Neural cell (in vitro differentiated cells): ENCODE measurements around the gene FAM43A. TPM values are rescaled to one million over a fixed set of nuclear protein-coding genes. Genes with fewer than 3 reads are reported as not detected.

Source experiments
- H2AFZ ChIP-seq: fragments of 200-600, 300-800 bp; sonication (generic), shearing (Covaris generic); 2 replicates; pipeline ENCODE4 v1.6.0; 2014; ENCODE audit warnings: low read depth, mild to moderate bottlenecking, antibody characterized with exemption, low read length, moderate library complexity
- H3F3A ChIP-seq: fragments of 200-600 bp; shearing (Covaris generic); 2 replicates; pipeline ENCODE4 v1.6.1; 2016; ENCODE audit warnings: mild to moderate bottlenecking, moderate library complexity, mixed read lengths, antibody characterized with exemption, low read length; ENCODE audit not compliant: insufficient read depth, poor library complexity, severe bottlenecking
- H3K27ac ChIP-seq: fragments of 200-600, 300-800 bp; sonication (generic), shearing (Covaris generic); 2 replicates; pipeline ENCODE4 v1.5.1; 2014; ENCODE audit warnings: mild to moderate bottlenecking, low read length, moderate library complexity
- H3K27me3 ChIP-seq: fragments of 300-800, 200-600 bp; sonication (generic), shearing (Covaris generic); 2 replicates; pipeline ENCODE4 v1.6.0; 2014; ENCODE audit warnings: mild to moderate bottlenecking, low read depth, low read length, moderate library complexity; ENCODE audit not compliant: insufficient read depth
- H3K36me3 ChIP-seq: fragments of 300-800, 200-600 bp; sonication (generic), shearing (Covaris generic); 2 replicates; pipeline ENCODE4 v1.5.1; 2014; ENCODE audit warnings: mild to moderate bottlenecking, antibody characterized with exemption, low read length, moderate library complexity; ENCODE audit not compliant: insufficient read depth
- H3K4me2 ChIP-seq: fragments of 300-800, 200-600 bp; sonication (generic), shearing (Covaris generic); 2 replicates; pipeline ENCODE4 v1.6.0; 2014; ENCODE audit warnings: mild to moderate bottlenecking, low read length
- H3K4me3 ChIP-seq: fragments of 300-800, 200-600 bp; sonication (generic), shearing (Covaris generic); 2 replicates; pipeline ENCODE4 v1.5.1; 2014; ENCODE audit warnings: mild to moderate bottlenecking, low read length, moderate library complexity
- H3K79me2 ChIP-seq: fragments of 200-600 bp; shearing (Covaris generic); replicated peaks from 2 replicates; pipeline ENCODE4 v1.6.0; 2014; ENCODE audit warnings: mild to moderate bottlenecking, low read length, moderate library complexity; ENCODE audit not compliant: insufficient read depth
- H3K9ac ChIP-seq: fragments of 300-800, 200-600 bp; sonication (generic), shearing (Covaris generic); 2 replicates; pipeline ENCODE4 v1.6.1; 2016; ENCODE audit warnings: mild to moderate bottlenecking, low read length, mixed read lengths
- H3K9me2 ChIP-seq: fragments of 200-600 bp; shearing (Covaris generic); 2 replicates; pipeline ENCODE4 v1.6.1; 2016; ENCODE audit warnings: mild to moderate bottlenecking, low read length, mixed read lengths; ENCODE audit not compliant: insufficient read depth
- H3K9me3 ChIP-seq: fragments of 200-600, 300-800 bp; sonication (generic), shearing (Covaris generic); 2 replicates; pipeline ENCODE4 v1.6.1; 2016; ENCODE audit warnings: mild to moderate bottlenecking, mixed run types, low read length, moderate library complexity, mixed read lengths
- H4K20me1 ChIP-seq: fragments of 200-600 bp; shearing (Covaris generic); 2 replicates; pipeline ENCODE4 v1.6.1; 2016; ENCODE audit warnings: mild to moderate bottlenecking, mixed run types; ENCODE audit not compliant: insufficient read depth
- EP300 ChIP-seq: fragments of 450-650 bp; conservative IDR thresholded peaks from 2 replicates; pipeline ENCODE4 v1.6.1; 2014; ENCODE audit warnings: antibody characterized with exemption, mild to moderate bottlenecking, moderate library complexity; ENCODE audit not compliant: poor library complexity, severe bottlenecking
- EZH2 ChIP-seq: fragments of 200-600, 300-800 bp; shearing (Covaris generic), sonication (generic); IDR thresholded peaks from 2 replicates; pipeline ENCODE4 v1.6.1; 2014; ENCODE audit warnings: antibody characterized with exemption, low read length, borderline replicate concordance, mild to moderate bottlenecking; ENCODE audit not compliant: insufficient read depth, poor library complexity, severe bottlenecking
- MXI1 ChIP-seq: fragments of 450-650 bp; conservative IDR thresholded peaks from 2 replicates; pipeline ENCODE4 v1.6.1; 2014; ENCODE audit warnings: antibody characterized with exemption, mild to moderate bottlenecking; ENCODE audit not compliant: poor library complexity, severe bottlenecking
- POLR2AphosphoS5 ChIP-seq: IDR thresholded peaks from 2 replicates; pipeline ENCODE4 v1.6.1; 2012
- RAD21 ChIP-seq: fragments of 450-650 bp; conservative IDR thresholded peaks from 2 replicates; pipeline ENCODE4 v1.6.1; 2014; ENCODE audit warnings: antibody characterized with exemption, mild to moderate bottlenecking, moderate library complexity
- SMC3 ChIP-seq: fragments of 450-650 bp; conservative IDR thresholded peaks from 2 replicates; pipeline ENCODE4 v1.6.1; 2014; ENCODE audit warnings: antibody characterized with exemption, mild to moderate bottlenecking, moderate library complexity; ENCODE audit not compliant: poor library complexity
- TAF1 ChIP-seq: IDR thresholded peaks from 2 replicates; pipeline ENCODE4 v1.6.1; 2012; ENCODE audit warnings: low read depth
- polyA plus RNA-seq: library from polyadenylated mRNA; depleted of rRNA; stranded (reverse); fragments of >200 nt; gene quantifications from 2 replicates; pipeline ENCODE4 v1.2.3, GENCODE V29; 2014
- TF ChIP-seq, protein P1 (sequence below): IDR thresholded peaks from 2 replicates; pipeline ENCODE4 v1.6.1; 2012; ENCODE audit warnings: borderline replicate concordance
- TF ChIP-seq, protein P2 (sequence below): fragments of 450-650 bp; IDR thresholded peaks from 2 replicates; pipeline ENCODE4 v1.5.1; 2014; ENCODE audit warnings: antibody characterized with exemption, mild to moderate bottlenecking, moderate library complexity; ENCODE audit not compliant: poor library complexity, severe bottlenecking

Gene FAM43A
- polyA plus RNA-seq, 1 donor from 2014 or later = 0.59 TPM

DNA sequence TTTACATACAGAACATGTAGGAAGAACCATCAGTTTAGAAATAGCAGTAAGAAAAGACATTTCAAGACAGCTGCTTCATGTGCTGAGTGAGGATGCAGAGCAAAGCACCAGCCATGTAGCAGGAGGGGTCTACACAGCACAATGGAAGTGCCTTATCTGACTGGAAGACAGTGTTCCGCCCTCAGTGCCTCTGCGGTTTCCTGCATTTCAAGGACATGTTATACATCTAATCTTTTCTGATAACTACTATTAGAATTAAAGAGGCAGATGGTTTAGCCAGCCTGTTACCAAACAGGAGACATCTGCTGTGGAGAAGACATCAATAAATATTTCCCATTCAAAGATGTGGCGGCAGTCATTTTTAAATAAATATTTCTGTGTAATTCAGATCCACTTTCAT, 24.3 kb upstream of the FAM43A start:
- no peak overlapping the region for H3K9ac ChIP-seq
- no peak overlapping the region for H3K4me3 ChIP-seq
- H3K4me2 ChIP-seq = no peak overlapping the region
- no peaks in the 10 kb centered on the region for H3K27me3 ChIP-seq
- H3K9me2 ChIP-seq = no peaks in the 10 kb centered on the region
- H3K9me3 ChIP-seq = no peaks in the 10 kb centered on the region
- peaks cover 4% of the 10 kb centered on the region for H3K36me3 ChIP-seq
- H3K79me2 ChIP-seq = no peaks in the 10 kb centered on the region
- no peak overlapping the region for H3K27ac ChIP-seq
- no peak overlapping the region for H2AFZ ChIP-seq
- TF ChIP-seq, protein P1, sequence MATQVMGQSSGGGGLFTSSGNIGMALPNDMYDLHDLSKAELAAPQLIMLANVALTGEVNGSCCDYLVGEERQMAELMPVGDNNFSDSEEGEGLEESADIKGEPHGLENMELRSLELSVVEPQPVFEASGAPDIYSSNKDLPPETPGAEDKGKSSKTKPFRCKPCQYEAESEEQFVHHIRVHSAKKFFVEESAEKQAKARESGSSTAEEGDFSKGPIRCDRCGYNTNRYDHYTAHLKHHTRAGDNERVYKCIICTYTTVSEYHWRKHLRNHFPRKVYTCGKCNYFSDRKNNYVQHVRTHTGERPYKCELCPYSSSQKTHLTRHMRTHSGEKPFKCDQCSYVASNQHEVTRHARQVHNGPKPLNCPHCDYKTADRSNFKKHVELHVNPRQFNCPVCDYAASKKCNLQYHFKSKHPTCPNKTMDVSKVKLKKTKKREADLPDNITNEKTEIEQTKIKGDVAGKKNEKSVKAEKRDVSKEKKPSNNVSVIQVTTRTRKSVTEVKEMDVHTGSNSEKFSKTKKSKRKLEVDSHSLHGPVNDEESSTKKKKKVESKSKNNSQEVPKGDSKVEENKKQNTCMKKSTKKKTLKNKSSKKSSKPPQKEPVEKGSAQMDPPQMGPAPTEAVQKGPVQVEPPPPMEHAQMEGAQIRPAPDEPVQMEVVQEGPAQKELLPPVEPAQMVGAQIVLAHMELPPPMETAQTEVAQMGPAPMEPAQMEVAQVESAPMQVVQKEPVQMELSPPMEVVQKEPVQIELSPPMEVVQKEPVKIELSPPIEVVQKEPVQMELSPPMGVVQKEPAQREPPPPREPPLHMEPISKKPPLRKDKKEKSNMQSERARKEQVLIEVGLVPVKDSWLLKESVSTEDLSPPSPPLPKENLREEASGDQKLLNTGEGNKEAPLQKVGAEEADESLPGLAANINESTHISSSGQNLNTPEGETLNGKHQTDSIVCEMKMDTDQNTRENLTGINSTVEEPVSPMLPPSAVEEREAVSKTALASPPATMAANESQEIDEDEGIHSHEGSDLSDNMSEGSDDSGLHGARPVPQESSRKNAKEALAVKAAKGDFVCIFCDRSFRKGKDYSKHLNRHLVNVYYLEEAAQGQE = no peak
- TF ChIP-seq EP300 = no peak
- TF ChIP-seq, protein P2, sequence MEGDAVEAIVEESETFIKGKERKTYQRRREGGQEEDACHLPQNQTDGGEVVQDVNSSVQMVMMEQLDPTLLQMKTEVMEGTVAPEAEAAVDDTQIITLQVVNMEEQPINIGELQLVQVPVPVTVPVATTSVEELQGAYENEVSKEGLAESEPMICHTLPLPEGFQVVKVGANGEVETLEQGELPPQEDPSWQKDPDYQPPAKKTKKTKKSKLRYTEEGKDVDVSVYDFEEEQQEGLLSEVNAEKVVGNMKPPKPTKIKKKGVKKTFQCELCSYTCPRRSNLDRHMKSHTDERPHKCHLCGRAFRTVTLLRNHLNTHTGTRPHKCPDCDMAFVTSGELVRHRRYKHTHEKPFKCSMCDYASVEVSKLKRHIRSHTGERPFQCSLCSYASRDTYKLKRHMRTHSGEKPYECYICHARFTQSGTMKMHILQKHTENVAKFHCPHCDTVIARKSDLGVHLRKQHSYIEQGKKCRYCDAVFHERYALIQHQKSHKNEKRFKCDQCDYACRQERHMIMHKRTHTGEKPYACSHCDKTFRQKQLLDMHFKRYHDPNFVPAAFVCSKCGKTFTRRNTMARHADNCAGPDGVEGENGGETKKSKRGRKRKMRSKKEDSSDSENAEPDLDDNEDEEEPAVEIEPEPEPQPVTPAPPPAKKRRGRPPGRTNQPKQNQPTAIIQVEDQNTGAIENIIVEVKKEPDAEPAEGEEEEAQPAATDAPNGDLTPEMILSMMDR = no peak
- no peak for TF ChIP-seq POLR2AphosphoS5
- no peak for TF ChIP-seq SMC3
- TF ChIP-seq MXI1 = no peak
- TF ChIP-seq RAD21 = no peak
- TF ChIP-seq TAF1 = no peak
- TF ChIP-seq EZH2 = no peak
- no peaks in the 10 kb centered on the region for H4K20me1 ChIP-seq
- H3F3A ChIP-seq = no peaks in the 10 kb centered on the region

DNA sequence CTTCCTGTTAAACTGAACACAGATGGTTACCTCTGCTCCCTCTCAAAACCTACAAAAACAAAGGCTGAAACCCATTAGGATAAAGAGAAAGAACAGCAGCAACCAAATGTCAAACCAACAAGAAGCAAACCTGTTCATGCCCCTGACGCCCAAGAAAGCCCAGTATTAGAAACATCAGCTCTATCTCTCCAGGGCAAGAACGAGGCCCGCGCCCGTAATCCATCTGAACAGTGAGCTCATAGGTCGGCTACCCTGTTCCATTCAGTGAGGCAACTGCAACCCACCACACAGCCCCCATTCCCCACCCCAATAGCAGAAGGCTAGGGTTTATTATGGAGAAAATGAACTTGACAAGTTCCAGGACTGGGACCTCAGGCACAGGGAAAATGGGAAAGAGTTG, 23.7 kb upstream of the FAM43A start:
- H3K27me3 ChIP-seq = no peaks in the 10 kb centered on the region
- H3K9me2 ChIP-seq = no peaks in the 10 kb centered on the region
- H3K4me3 ChIP-seq = no peak overlapping the region
- TF ChIP-seq, protein P1 = no peak
- TF ChIP-seq TAF1 (no peak), SMC3 (no peak), MXI1 (no peak), RAD21 (no peak), POLR2AphosphoS5 (no peak), EZH2 (no peak), EP300 (no peak)
- TF ChIP-seq, protein P2 = no peak
- H3K36me3 ChIP-seq = peaks cover 4% of the 10 kb centered on the region
- no peaks in the 10 kb centered on the region for H3K79me2 ChIP-seq
- no peak overlapping the region for H3K27ac ChIP-seq
- H3K9ac ChIP-seq = no peak overlapping the region
- H3K4me2 ChIP-seq = no peak overlapping the region
- no peaks in the 10 kb centered on the region for H3F3A ChIP-seq
- no peaks in the 10 kb centered on the region for H4K20me1 ChIP-seq
- H3K9me3 ChIP-seq = no peaks in the 10 kb centered on the region
- no peak overlapping the region for H2AFZ ChIP-seq
